Liver (tissue), 9 donors: ENCODE results near the gene CABYR. TPM values are rescaled to one million over a fixed set of nuclear protein-coding genes. Genes with fewer than 3 reads are reported as not detected.

Experiments
- DNase-seq: peaks from one replicate; pipeline ENCODE4 v3.0.0-alpha.2; 2017; ENCODE audit warnings: low spot score
- H3K27ac ChIP-seq, 2 donors: one replicate each; pipeline ENCODE4 v1.7.0; 2013; ENCODE audit warnings: inconsistent platforms in 2 of 2, low read length in 2 of 2, control low read depth in 1 of 2, low read depth in 1 of 2, mild to moderate bottlenecking in 1 of 2
- H3K27me3 ChIP-seq, 4 donors: one replicate each; pipeline versions ENCODE4 v1.6.1 to v1.7.0; 2013; ENCODE audit warnings: low read length in 3 of 4, inconsistent platforms in 1 of 4, mild to moderate bottlenecking in 1 of 4, moderate library complexity in 1 of 4; ENCODE audit not compliant: control insufficient read depth in 4 of 4, insufficient read depth in 4 of 4
- H3K36me3 ChIP-seq, 4 donors: one replicate each; pipeline versions ENCODE4 v1.6.1 to v1.7.0; 2013; ENCODE audit warnings: low read length in 3 of 4, mild to moderate bottlenecking in 3 of 4, low read depth in 1 of 4, moderate library complexity in 1 of 4; ENCODE audit not compliant: control insufficient read depth in 4 of 4, insufficient read depth in 3 of 4
- H3K4me1 ChIP-seq, 4 donors: one replicate each; pipeline versions ENCODE4 v1.6.1 to v1.7.0; 2013; ENCODE audit warnings: low read length in 3 of 4, mild to moderate bottlenecking in 3 of 4, moderate library complexity in 1 of 4; ENCODE audit not compliant: control insufficient read depth in 4 of 4, insufficient read depth in 4 of 4
- H3K4me3 ChIP-seq, 3 donors: one replicate each; pipeline versions ENCODE4 v1.6.1 to v1.7.0; 2013; ENCODE audit warnings: low read length in 3 of 3, control low read depth in 1 of 3, low read depth in 1 of 3, mild to moderate bottlenecking in 1 of 3
- H3K9ac ChIP-seq, 2 donors: one replicate each; pipeline ENCODE4 v1.7.0; 2013; ENCODE audit warnings: low read length in 2 of 2, mild to moderate bottlenecking in 2 of 2, moderate library complexity in 2 of 2, control low read depth in 1 of 2, low read depth in 1 of 2
- H3K9me3 ChIP-seq, 4 donors: one replicate each; pipeline versions ENCODE4 v1.6.1 to v1.7.0; 2013; ENCODE audit warnings: low read length in 3 of 4; ENCODE audit not compliant: control insufficient read depth in 4 of 4
- EGR1 ChIP-seq, 2 donors: IDR thresholded peaks; 2 replicates each; pipeline ENCODE4 v1.6.1; 2016 to 2018; ENCODE audit warnings: antibody characterized with exemption in 2 of 2, low read depth in 2 of 2
- FOXA2 ChIP-seq: IDR thresholded peaks from 2 replicates; pipeline ENCODE4 v1.6.1; 2016; ENCODE audit warnings: antibody characterized with exemption
- GABPA ChIP-seq, 2 donors: IDR thresholded peaks in 1 of 2; conservative IDR thresholded peaks in 1 of 2; 2 replicates each; pipeline ENCODE4 v1.6.1; 2016; ENCODE audit warnings: antibody characterized with exemption in 2 of 2, mild to moderate bottlenecking in 1 of 2, moderate library complexity in 1 of 2
- HNF4A ChIP-seq, 2 donors: conservative IDR thresholded peaks; 2 replicates each; pipeline ENCODE4 v1.6.1; 2016; ENCODE audit warnings: antibody characterized with exemption in 2 of 2, mild to moderate bottlenecking in 2 of 2
- HNF4G ChIP-seq: IDR thresholded peaks from 2 replicates; pipeline ENCODE4 v1.6.1; 2016; ENCODE audit warnings: antibody characterized with exemption
- JUND ChIP-seq, 2 donors: IDR thresholded peaks; 2 replicates each; pipeline ENCODE4 v1.6.1; 2016; ENCODE audit warnings: antibody characterized with exemption in 2 of 2
- NR2F2 ChIP-seq: IDR thresholded peaks from 2 replicates; pipeline ENCODE4 v1.6.1; 2016; ENCODE audit warnings: antibody characterized with exemption
- RXRA ChIP-seq, 2 donors: IDR thresholded peaks; 2 replicates each; pipeline ENCODE4 v1.6.1; 2017 to 2018; ENCODE audit warnings: antibody characterized with exemption in 2 of 2, mild to moderate bottlenecking in 1 of 2
- TAF1 ChIP-seq: conservative IDR thresholded peaks from 2 replicates; pipeline ENCODE4 v1.6.1; 2016; ENCODE audit warnings: antibody characterized with exemption, mild to moderate bottlenecking
- YY1 ChIP-seq: IDR thresholded peaks from 2 replicates; pipeline ENCODE4 v1.6.1; 2016; ENCODE audit warnings: antibody characterized with exemption, mild to moderate bottlenecking
- WGBS: extraction: QIAGEN DNeasy Blood & Tissue Kit; methylation state at CpG from one replicate; pipeline ENCODE4 v1.1.7; 2013; 5-methylcytosine and 5-hydroxymethylcytosine counted together
- polyA plus RNA-seq, 2 donors: library from polyadenylated mRNA; stranded (reverse) in 1 of 2; unstranded in 1 of 2; fragments of 200-250 nt in 1 of 2; fragments of >200 nt in 1 of 2; fragmentation: Nextera tagmentation in 1 of 2; extraction: Ambion mirVana in 1 of 2; gene quantifications; one replicate each; pipeline versions ENCODE4 v1.2.1 to v1.2.3, GENCODE V29; 2013 to 2015
- total RNA-seq, 2 donors: library from RNA; depleted of rRNA; stranded (reverse); fragments of >200 nt; gene quantifications; one replicate each; pipeline ENCODE4 v1.2.3, GENCODE V29; 2014
- TF ChIP-seq, protein P1 (sequence below): IDR thresholded peaks from 2 replicates; pipeline ENCODE4 v1.6.1; 2016; ENCODE audit warnings: antibody characterized with exemption
- TF ChIP-seq, protein P2 (sequence below): IDR thresholded peaks from 2 replicates; pipeline ENCODE4 v1.6.1; 2016; ENCODE audit warnings: antibody characterized with exemption
- TF ChIP-seq, protein P3 (sequence below): IDR thresholded peaks from 2 replicates; pipeline ENCODE4 v1.6.1; 2016; ENCODE audit warnings: antibody characterized with exemption
- TF ChIP-seq, protein P4 (sequence below): IDR thresholded peaks from 2 replicates; pipeline ENCODE4 v1.6.1; 2016; ENCODE audit warnings: antibody characterized with exemption, mild to moderate bottlenecking
- donor health status: healthy.
- donor health status: healthy.
- donor health status: healthy.
- donor health status: healthy.
- donor health status: healthy.

The CABYR gene
- total and polyA plus RNA-seq, 4 donors: 0.19 to 0.67 (median 0.32) TPM

DNA sequence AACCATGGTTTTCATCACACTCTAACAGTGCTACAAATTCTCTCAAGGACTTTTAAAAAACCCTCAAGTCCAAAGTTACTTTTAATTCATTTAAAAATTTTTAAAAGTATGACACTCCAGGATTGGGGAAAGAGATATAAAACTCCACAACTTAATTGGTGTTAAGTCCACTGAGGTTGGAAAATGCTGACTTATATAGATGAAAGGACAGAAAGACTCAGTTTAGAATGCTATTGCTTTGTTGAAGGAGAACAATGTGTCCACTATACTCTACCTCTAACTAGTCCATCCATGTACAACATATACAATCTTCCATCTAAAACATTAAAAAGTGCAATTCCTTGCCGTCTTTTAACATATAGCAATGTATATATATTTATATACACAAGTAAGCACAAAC, 41.2 kb downstream of the CABYR start (continued):
- TF ChIP-seq, protein P1, sequence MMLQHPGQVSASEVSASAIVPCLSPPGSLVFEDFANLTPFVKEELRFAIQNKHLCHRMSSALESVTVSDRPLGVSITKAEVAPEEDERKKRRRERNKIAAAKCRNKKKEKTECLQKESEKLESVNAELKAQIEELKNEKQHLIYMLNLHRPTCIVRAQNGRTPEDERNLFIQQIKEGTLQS: no peak

DNA sequence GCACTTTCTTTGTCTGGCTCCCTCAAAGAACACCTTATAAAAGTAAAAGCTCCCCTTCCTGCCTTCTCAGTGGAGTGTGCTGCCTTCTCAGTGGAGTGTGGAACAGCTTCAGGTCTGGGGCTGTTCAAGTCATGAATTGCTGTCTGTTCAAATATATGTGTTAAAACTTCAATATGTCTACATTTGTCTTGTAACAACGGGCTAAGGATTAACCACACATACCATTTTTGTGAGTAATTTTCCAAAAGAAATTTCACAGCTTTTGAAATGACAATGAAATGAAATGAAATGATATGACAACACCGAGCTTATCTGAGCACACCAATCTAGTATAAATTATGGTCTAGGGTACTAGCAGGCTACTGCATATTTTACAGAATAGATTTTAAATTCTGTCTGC, 42.9 kb downstream of the CABYR start:
- no peaks in the 10 kb centered on the region for H3K9me3 ChIP-seq
- DNase-seq: no peak
- WGBS: 89% methylated on average over 2 of the region's 2 CpGs
- no peaks in the 10 kb centered on the region for H3K36me3 ChIP-seq
- no peak overlapping the region for H3K4me3 ChIP-seq
- TF ChIP-seq TAF1 (no peak), RXRA (IDR thresholded peaks at IDR 0.05) (no peak), JUND (IDR thresholded peaks at IDR 0.05) (no peak), NR2F2 (no peak), FOXA2 (no peak), GABPA (IDR thresholded peaks at IDR 0.05 in 1 of 2, conservative IDR thresholded peaks at IDR 0.05 in 1 of 2) (no peak)
- TF ChIP-seq, protein P2, sequence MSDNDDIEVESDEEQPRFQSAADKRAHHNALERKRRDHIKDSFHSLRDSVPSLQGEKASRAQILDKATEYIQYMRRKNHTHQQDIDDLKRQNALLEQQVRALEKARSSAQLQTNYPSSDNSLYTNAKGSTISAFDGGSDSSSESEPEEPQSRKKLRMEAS: no peak
- no peak overlapping the region for H3K9ac ChIP-seq
- no peak overlapping the region for H3K27ac ChIP-seq
- H3K4me1 ChIP-seq: peaks cover under 1 to 11% (median 8%) of the 10 kb centered on the region in 4 donors
- H3K27me3 ChIP-seq: no peaks in the 10 kb centered on the region

DNA sequence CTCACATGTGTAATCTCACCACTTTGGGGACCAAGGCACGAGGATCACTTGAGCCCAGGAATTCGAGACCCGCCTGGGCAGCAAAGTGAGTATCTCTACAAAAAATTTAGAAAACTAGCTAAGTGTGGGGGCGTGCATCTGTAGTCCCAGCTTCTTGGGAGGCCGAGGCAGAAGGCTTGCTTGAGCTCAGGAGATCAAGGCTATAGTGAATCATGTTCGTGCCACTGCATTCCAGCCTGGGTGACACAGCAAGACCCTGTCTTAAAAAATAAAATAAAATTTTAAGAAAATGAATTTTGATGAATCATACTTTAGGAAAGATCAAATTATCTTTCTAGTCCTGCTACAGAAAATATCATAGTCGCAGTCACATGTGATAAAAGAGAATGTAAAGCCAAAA, 46.9 kb downstream of the CABYR start:
- no peak for DNase-seq
- no peak overlapping the region for H3K27ac ChIP-seq
- H3K9me3 ChIP-seq: no peaks in the 10 kb centered on the region
- no peak overlapping the region for H3K9ac ChIP-seq
- WGBS: 96% methylated on average over 7 of the region's 7 CpGs
- no peaks in the 10 kb centered on the region for H3K36me3 ChIP-seq
- no peak overlapping the region for H3K4me3 ChIP-seq
- peaks cover 0 to 11% (median 6%) of the 10 kb centered on the region in 4 donors for H3K4me1 ChIP-seq
- no peaks in the 10 kb centered on the region for H3K27me3 ChIP-seq
- TF ChIP-seq RXRA (IDR thresholded peaks at IDR 0.05) (no peak), GABPA (IDR thresholded peaks at IDR 0.05 in 1 of 2, conservative IDR thresholded peaks at IDR 0.05 in 1 of 2) (no peak), YY1 (no peak), NR2F2 (no peak), HNF4G (no peak), EGR1 (IDR thresholded peaks at IDR 0.05; ENCODE audit: low read depth in 2 of 2) (no peak), JUND (IDR thresholded peaks at IDR 0.05) (no peak), FOXA2 (no peak), HNF4A (conservative IDR thresholded peaks at IDR 0.05) (no peak)
- TF ChIP-seq, protein P3, sequence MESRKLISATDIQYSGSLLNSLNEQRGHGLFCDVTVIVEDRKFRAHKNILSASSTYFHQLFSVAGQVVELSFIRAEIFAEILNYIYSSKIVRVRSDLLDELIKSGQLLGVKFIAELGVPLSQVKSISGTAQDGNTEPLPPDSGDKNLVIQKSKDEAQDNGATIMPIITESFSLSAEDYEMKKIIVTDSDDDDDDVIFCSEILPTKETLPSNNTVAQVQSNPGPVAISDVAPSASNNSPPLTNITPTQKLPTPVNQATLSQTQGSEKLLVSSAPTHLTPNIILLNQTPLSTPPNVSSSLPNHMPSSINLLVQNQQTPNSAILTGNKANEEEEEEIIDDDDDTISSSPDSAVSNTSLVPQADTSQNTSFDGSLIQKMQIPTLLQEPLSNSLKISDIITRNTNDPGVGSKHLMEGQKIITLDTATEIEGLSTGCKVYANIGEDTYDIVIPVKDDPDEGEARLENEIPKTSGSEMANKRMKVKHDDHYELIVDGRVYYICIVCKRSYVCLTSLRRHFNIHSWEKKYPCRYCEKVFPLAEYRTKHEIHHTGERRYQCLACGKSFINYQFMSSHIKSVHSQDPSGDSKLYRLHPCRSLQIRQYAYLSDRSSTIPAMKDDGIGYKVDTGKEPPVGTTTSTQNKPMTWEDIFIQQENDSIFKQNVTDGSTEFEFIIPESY: no peak
- TF ChIP-seq, protein P4, sequence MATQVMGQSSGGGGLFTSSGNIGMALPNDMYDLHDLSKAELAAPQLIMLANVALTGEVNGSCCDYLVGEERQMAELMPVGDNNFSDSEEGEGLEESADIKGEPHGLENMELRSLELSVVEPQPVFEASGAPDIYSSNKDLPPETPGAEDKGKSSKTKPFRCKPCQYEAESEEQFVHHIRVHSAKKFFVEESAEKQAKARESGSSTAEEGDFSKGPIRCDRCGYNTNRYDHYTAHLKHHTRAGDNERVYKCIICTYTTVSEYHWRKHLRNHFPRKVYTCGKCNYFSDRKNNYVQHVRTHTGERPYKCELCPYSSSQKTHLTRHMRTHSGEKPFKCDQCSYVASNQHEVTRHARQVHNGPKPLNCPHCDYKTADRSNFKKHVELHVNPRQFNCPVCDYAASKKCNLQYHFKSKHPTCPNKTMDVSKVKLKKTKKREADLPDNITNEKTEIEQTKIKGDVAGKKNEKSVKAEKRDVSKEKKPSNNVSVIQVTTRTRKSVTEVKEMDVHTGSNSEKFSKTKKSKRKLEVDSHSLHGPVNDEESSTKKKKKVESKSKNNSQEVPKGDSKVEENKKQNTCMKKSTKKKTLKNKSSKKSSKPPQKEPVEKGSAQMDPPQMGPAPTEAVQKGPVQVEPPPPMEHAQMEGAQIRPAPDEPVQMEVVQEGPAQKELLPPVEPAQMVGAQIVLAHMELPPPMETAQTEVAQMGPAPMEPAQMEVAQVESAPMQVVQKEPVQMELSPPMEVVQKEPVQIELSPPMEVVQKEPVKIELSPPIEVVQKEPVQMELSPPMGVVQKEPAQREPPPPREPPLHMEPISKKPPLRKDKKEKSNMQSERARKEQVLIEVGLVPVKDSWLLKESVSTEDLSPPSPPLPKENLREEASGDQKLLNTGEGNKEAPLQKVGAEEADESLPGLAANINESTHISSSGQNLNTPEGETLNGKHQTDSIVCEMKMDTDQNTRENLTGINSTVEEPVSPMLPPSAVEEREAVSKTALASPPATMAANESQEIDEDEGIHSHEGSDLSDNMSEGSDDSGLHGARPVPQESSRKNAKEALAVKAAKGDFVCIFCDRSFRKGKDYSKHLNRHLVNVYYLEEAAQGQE: no peak
- TF ChIP-seq, protein P2: no peak
